ENCODE data around the gene AGAP3. TPM values are rescaled to one million over a fixed set of nuclear protein-coding genes. Genes with fewer than 3 reads are reported as not detected.

Gene AGAP3
- total and polyA plus RNA-seq, 3 donors from 2014 or later = 44.1 to 90.5 (median 65.6) TPM

- Histone ChIP-seq H3K27ac (peak overlapping the region; percentile 41 to 55), H3K27me3 (no peaks in the 10 kb centered on the region), H3K36me3 (ENCODE audit: low read depth, missing control alignments) (no peaks in the 10 kb centered on the region), H3K4me3 (peak overlapping the region in 1 of 2 donors; percentile 20), H3K9me3 (no peaks in the 10 kb centered on the region), H3K4me1 (peaks cover 39% of the 10 kb centered on the region)
- 10 to 44% methylated on average over 5 to 11 of the region's 11 CpGs for WGBS, 2 donors
- TF ChIP-seq POLR2A (IDR thresholded peaks at IDR 0.05) = no peak
- TF ChIP-seq CTCF (IDR thresholded peaks at IDR 0.05) = no peak
- intact Hi-C loops (cut with DNase I; ENCODE audit: low total_unique reads) = no loop called here
- peak; percentile 80 for DNase-seq
Measured at GRCh38 chr7:151063212-151063561, 23.1 kb upstream of the AGAP3 start.

GRCh38 chr7:151064454-151064853, 21.8 kb upstream of the AGAP3 start:
- 89 to 97% methylated on average over 13 to 18 of the region's 18 CpGs for WGBS, 2 donors
- H3K4me1 ChIP-seq = peaks cover 32% of the 10 kb centered on the region
- no peak overlapping the region for H3K4me3 ChIP-seq
- no peaks in the 10 kb centered on the region for H3K36me3 ChIP-seq (ENCODE audit: low read depth, missing control alignments)
- intact Hi-C loops (cut with DNase I; ENCODE audit: low total_unique reads) = no loop called here
- H3K27ac ChIP-seq = no peak overlapping the region
- no peaks in the 10 kb centered on the region for H3K27me3 ChIP-seq
- no peaks in the 10 kb centered on the region for H3K9me3 ChIP-seq
- no peak for DNase-seq
- TF ChIP-seq CTCF (IDR thresholded peaks at IDR 0.05) (no peak), POLR2A (IDR thresholded peaks at IDR 0.05) (no peak)

GRCh38 chr7:151064993-151065392, 21.3 kb upstream of the AGAP3 start:
- Histone ChIP-seq H3K9me3 (no peaks in the 10 kb centered on the region), H3K27me3 (no peaks in the 10 kb centered on the region), H3K4me3 (no peak overlapping the region), H3K4me1 (peaks cover 32% of the 10 kb centered on the region), H3K36me3 (ENCODE audit: low read depth, missing control alignments) (no peaks in the 10 kb centered on the region), H3K27ac (no peak overlapping the region)
- no peak for DNase-seq
- 82 to 94% methylated on average over 5 to 6 of the region's 6 CpGs for WGBS, 2 donors
- intact Hi-C loops (cut with DNase I; ENCODE audit: low total_unique reads) = no loop called here
- TF ChIP-seq CTCF (IDR thresholded peaks at IDR 0.05) = no peak
- no peak for TF ChIP-seq POLR2A (IDR thresholded peaks at IDR 0.05)

GRCh38 chr7:151065516-151065915, 20.8 kb upstream of the AGAP3 start:
- Histone ChIP-seq H3K27ac (no peak overlapping the region), H3K4me1 (peaks cover 31% of the 10 kb centered on the region), H3K9me3 (no peaks in the 10 kb centered on the region), H3K27me3 (no peaks in the 10 kb centered on the region), H3K4me3 (no peak overlapping the region), H3K36me3 (ENCODE audit: low read depth, missing control alignments) (no peaks in the 10 kb centered on the region)
- no peak for DNase-seq
- intact Hi-C loops (cut with DNase I; ENCODE audit: low total_unique reads) = no loop called here
- 72 to 86% methylated on average over 13 to 14 of the region's 14 CpGs for WGBS, 2 donors
- TF ChIP-seq POLR2A (IDR thresholded peaks at IDR 0.05) = no peak
- TF ChIP-seq CTCF (IDR thresholded peaks at IDR 0.05) = no peak

GRCh38 chr7:151066273-151066974, 19.9 kb upstream of the AGAP3 start:
- intact Hi-C loops (cut with DNase I; ENCODE audit: low total_unique reads) = no loop called here
- no peak overlapping the region for H3K27ac ChIP-seq
- WGBS, 2 donors = 80 to 88% methylated on average over 11 to 39 of the region's 39 CpGs

More at GRCh38 chr7:151066273-151066974, 19.9 kb upstream of the AGAP3 start:
- Histone ChIP-seq H3K4me3 (no peak overlapping the region), H3K27me3 (no peaks in the 10 kb centered on the region), H3K9me3 (no peaks in the 10 kb centered on the region), H3K4me1 (peaks cover 22% of the 10 kb centered on the region), H3K36me3 (ENCODE audit: low read depth, missing control alignments) (no peaks in the 10 kb centered on the region)
- TF ChIP-seq POLR2A (IDR thresholded peaks at IDR 0.05) = no peak
- no peak for TF ChIP-seq CTCF (IDR thresholded peaks at IDR 0.05)
- DNase-seq = no peak

Data from testis (tissue), 3 donors.